Activated effector memory CD4-positive, alpha-beta T cell treated with Interleukin-2 at 50 U/mL for 16 hours (primary cell): ENCODE results near the gene TMCO4.

Experiments used
- DNase-seq: peaks from one replicate; pipeline ENCODE4 v3.0.0-alpha.2; 2020

Gene TMCO4

GRCh38 chr1:19775317-19775716 lies 24.4 kb downstream of the TMCO4 start:
- DNase-seq = no peak

- DNase-seq = no peak
These were observed 25.4 kb downstream of the TMCO4 start for GRCh38 chr1:19774180-19774785.

- DNase-seq = no peak
These were observed 26.2 kb downstream of the TMCO4 start for GRCh38 chr1:19773485-19773884.

GRCh38 chr1:19772053-19772452 lies 27.7 kb downstream of the TMCO4 start:
- no peak for DNase-seq

GRCh38 chr1:19771350-19771749 lies 28.4 kb downstream of the TMCO4 start:
- no peak for DNase-seq

GRCh38 chr1:19770436-19771190 lies 29.1 kb downstream of the TMCO4 start:
- no peak for DNase-seq

GRCh38 chr1:19769211-19769932 lies 30.3 kb downstream of the TMCO4 start:
- no peak for DNase-seq

GRCh38 chr1:19768353-19769210 lies 31.1 kb downstream of the TMCO4 start:
- DNase-seq = no peak

DNA sequence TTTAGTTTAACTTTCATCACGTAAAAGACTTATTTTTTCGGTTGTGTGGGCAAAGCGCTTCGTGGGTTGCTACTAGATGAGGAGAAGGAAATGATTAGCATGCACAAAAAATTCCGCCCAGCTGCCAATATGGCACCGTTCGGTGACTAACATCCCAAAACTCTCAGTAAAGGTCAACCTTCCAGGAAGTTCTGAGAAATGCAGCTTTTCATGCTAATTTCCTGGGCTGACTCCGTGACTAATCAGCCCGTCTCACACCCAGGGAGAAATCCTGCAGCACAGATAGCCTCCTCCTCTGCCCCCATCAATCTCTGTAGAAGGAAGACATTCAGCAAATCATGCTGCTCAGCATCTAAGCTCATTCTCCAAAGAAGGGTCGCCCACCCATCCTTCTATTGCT lies 34.1 kb downstream of the TMCO4 start:
- DNase-seq = no peak

DNA sequence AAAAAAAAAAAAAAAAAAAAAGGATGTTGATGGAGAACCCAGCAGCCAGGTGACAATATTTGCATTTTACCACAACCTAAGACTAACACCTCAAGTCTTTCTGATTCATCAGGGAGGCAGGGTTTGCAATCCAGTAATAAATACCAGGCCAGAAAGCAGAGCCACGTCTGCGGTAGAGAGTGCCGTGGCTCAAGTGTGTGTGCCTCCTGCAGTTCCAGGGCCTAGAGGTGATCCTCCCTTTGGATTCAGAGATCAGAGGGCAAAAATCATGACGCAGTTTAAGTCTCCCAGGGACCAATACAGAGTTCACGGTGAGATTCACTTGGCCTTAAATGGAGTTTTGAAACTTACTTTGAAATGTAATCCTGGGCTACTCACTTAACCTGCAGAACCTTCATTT lies 34.9 kb downstream of the TMCO4 start:
- DNase-seq = no peak

GRCh38 chr1:19762175-19762779 lies 37.4 kb downstream of the TMCO4 start:
- no peak for DNase-seq

DNA sequence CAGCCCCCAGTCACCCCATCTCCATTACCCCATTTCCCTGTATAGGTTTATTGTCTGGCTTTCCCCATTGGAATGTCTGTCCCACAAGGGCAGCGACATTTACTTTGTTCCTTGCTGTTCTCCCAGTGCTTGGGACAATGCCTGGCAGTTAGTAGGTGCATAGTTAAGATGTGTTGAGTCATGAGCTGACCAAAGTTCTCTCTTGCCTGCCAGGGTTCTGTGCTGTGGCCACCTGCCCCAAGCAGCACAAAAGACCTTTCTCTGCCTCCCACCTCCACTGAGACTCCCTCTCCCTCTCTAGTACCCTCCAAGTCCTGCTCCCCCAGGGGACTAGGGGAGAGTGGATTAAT lies 40.0 kb downstream of the TMCO4 start:
- no peak for DNase-seq

DNA sequence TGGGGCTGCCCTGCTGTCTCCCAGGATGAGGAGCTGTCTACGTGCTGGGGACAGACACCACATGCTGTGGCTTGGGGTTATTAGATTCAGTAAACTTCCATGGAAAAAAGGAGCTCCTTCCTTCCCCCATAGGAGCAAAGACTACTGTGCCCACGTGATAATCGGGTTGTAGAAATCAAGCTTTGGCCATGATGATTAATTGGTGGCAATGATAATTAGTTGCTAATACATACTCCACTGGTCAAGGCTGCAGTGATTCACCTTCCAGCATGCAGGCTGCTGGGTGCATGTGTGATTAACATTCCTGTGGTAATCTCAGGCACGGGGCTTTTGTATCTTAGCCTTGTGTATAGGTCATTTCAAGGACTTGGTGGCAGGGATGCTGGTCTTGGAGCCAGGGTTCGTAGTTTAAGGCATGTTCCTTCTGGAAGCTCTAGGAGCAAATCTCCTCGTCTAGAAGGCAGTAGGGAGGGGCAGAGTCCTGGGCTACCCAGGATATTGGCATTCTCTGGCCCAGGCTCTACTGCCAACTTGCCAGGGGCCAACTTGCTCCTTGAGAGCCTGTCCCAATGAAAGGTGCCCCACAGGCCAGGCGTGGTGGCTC lies 41.4 kb downstream of the TMCO4 start:
- DNase-seq = no peak

DNA sequence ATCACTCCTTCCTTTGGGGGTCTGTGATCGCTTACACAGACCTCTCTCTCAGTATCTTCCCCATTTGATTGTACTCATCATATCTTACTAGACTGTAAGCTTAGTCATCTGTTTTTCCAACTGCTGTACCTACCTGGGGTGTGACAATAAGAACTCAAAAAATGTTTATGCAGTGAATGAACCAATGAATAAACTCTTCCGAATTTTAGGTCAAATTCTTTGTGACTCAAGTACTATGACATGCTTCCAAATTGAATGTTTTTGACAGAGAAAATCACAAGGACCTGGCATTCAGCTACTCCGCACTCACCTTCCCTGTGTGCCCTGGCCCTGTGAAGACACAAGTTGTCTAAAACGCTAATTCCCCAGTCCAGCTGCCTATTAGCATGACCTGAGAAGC lies 42.1 kb downstream of the TMCO4 start:
- DNase-seq = no peak

DNA sequence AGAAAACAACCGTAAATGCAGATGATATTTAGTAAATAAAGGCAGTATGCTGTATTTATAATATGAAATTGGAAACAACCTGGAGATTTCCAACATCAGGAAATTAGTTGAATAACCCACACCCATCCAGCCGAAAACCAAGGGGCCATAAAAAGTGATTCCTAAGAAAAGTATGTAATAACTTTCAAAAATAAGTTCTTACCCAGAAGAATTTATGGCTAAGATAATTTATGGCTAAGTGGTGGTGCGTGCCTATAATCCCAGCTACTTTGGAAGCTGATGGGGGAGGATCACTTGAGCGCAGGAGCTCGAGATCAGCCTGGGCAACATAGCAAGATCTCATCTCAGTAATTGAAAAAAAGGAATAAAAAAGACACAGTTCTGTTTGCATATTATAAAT lies 43.2 kb downstream of the TMCO4 start:
- no peak for DNase-seq

DNA sequence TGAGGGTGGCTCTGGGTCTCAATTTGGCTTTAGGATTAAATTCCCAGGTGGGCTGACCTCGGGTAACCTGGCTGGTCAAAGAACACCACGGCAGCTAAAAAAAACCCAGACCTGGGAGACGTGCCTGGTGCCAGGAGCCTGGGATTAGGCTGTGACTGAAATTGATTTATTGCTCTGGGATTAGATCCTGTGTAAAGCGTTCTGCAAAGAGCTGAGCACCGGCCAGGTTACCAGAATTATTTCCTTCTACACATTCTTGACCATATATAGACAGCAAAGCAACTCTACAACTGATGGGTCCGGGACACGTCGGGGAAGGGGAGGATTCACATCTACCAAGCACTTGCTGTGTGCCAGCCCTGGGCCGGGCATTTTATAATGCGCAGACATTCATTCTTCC lies 45.2 kb downstream of the TMCO4 start:
- no peak for DNase-seq

- no peak for DNase-seq
These were observed 47.5 kb downstream of the TMCO4 start for GRCh38 chr1:19752083-19752696.

- no peak for DNase-seq
These were observed 48.8 kb downstream of the TMCO4 start for GRCh38 chr1:19750882-19751276.

- DNase-seq = no peak
These were observed 49.4 kb downstream of the TMCO4 start for GRCh38 chr1:19750101-19750881.

- DNase-seq = no peak
These were observed 50.0 kb downstream of the TMCO4 start for GRCh38 chr1:19749685-19750084.

GRCh38 chr1:19747761-19748160 lies 52.0 kb downstream of the TMCO4 start:
- DNase-seq = no peak
